ENCODE results near the gene SERPINA3.

GRCh38 chr14:94591871-94592270 lies 20.3 kb upstream of the SERPINA3 start:
- TF ChIP-seq POLR2A (IDR thresholded peaks at IDR 0.05; ENCODE audit: low read depth, low read length), result no peak
- TF ChIP-seq POLR2AphosphoS5 (IDR thresholded peaks at IDR 0.05; ENCODE audit: low read depth, low read length), result no peak
- TF ChIP-seq POU2F2 (IDR thresholded peaks at IDR 0.05; ENCODE audit: low read depth, low read length), result no peak
- TF ChIP-seq TAF1 (IDR thresholded peaks at IDR 0.05; ENCODE audit: low read depth, low read length), result no peak
